ENCODE measurements around the gene METTL17.
"Not testable (repeated sequence)": the region's sequence is repeated elsewhere in the genome, so short reads cannot be mapped to it uniquely, and the experiment has no call there.

The METTL17 gene

DNA sequence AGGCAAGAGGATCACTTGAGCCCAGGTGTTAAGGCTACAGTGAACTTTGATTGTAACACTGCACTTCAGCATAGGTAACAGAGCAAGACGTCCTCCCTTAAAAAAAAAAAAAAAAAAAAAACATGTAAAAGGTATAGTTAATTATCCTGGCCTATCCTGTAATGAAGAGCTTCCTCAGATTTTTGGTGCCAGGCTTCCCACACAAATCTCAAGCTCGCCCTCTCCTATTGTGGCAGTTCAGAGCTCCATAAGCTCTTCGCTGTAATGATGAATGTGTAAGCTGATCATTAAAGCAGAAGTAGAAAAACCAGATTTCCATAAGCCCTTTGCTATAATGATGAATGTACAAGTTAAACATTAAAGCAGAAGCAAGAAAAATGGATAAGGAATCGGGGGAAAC is 7.3 kb downstream of the METTL17 start:
- no peak for DNase-seq

GRCh38 chr14:20997564-20997963 is 7.8 kb downstream of the METTL17 start:
- DNase-seq: no peak

DNA sequence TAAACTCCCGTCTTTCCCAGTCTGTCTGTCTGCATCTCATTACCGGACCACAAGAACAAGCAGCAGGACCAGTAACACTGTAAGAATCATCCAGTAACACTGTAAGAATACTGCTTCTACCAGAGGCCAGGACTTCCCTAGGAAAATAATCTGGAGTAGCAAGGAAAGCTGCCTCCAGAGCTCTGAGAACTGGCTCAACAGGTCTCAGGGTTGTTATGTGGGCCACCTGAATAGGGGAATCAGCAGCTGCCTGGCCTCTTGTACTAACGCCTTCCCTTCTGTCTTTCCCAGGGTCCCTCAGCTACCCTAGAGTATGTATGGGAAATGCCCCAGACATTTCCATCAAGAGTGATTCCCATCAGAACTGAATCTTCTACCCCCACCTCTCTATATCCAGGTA is 8.4 kb downstream of the METTL17 start:
- no peak for DNase-seq

DNA sequence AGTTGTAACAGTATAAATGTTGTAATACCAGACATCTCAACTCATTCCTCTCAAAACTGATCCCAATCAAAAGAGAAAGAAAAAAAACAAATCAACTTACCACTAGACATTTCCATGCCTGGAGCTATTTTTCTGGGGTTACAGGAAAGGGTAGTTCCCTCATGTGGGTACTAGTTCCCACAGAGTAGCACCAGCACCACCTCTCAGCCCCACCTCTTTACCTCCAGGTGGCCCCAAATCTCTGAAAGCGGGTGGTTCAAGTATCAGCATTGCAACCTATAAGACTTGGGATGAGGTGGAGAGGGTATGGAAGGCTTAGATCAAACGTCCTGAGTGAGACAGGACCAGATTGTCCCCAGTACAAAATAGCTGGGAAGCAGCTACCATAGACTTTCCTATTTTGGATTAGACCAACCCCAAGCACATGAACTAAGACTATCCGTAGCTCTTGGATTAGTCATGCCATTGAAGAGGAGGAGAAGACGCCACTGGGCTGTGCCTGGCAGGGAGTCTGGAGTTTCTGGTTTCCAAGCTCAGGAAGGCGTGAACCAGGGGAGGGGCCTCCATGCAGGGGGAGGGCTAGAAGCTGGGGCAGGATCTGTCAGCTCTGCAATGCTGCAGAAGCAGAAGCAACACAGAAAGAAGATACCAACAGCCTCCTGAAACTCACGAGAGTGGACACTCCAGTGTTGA is 9.0 kb downstream of the METTL17 start, which contains the start of gene SLC39A2:
TSS of gene SLC39A2 (plus strand) at position 620 of the 693 bp plus-strand sequence. CDS start 154 bp downstream, outside the sequence.
- no peak for DNase-seq

- DNase-seq: no peak
These were observed 9.8 kb downstream of the METTL17 start for GRCh38 chr14:20999591-20999990.

GRCh38 chr14:21001218-21001617 is 11.4 kb downstream of the METTL17 start:
- DNase-seq: no peak

DNA sequence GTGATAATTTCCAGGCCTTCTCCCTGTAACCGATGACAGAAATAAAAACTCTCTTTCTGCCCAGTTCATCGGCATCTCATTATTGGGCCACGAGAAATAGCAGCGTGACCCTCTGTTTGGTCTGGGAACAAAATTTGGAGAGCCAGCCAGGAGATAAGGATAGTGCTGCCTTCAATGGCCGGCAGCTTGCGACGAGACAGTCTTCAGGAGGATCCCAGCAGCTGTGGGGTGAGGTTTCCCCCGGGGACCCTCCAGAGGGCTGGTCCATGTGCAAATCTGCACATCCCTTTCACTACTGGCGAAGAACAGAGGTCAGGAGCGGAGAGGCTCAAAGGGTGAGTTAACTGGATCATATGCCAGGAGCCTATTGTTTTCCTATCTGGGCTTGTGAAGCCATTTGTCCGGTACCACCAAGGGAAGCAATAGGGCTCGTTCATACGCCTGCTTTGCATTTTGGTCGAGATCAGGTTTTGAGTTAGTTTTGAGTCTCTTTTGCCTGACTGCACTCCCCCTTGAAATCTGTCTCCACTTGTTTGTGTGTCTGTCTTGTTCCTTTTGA is 14.1 kb downstream of the METTL17 start:
- DNase-seq: no peak

- DNase-seq: not testable (repeated sequence)
These were observed 19.9 kb downstream of the METTL17 start for GRCh38 chr14:21009721-21010120.

- no peak for DNase-seq
These were observed 21.4 kb downstream of the METTL17 start for GRCh38 chr14:21011136-21011535.

DNA sequence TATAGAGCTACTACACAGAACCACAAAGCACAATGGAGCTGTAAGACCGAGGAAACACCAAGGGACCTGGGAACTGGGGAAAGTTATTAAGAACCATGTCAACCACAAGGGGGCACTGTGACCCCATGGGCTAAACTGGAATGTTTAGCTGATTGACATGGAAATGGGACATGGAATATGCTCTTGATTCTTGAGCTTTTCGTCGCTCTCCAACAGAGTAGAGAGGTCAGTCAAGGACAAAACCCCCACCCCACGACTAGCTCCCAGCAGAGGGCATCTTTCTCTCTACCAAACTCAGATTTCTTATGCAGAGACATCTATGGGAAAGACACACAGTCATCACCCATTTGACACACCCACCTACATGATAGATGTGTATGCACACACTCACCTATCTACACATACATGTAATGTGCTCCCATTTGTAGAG is 25.0 kb downstream of the METTL17 start:
- DNase-seq: peak; percentile 89 to 91

- DNase-seq: no peak
These were observed 25.5 kb downstream of the METTL17 start for GRCh38 chr14:21015312-21015711.

- no peak for DNase-seq
These were observed 26.8 kb downstream of the METTL17 start for GRCh38 chr14:21016413-21017190.

- no peak for DNase-seq
These were observed 27.9 kb downstream of the METTL17 start for GRCh38 chr14:21017528-21018245.

DNA sequence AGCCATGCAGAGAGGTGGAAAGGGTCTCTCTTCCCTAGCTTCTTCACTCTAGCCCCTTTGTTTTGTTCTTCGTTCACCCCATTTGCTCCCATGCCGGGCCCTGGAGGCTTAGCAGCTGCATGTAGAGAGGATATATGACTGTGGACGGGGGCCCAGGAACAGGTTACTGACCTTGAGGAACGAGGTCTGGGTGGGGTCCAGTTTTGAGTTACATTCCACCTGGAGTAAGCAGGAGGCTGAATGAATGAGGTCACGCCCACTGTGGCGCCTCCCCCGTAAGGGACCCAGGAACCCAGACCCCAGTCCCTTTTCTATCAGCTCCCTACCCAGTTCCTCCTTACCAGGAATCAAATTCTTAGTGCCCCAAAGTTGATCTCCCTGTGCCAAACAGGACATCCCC is 28.5 kb downstream of the METTL17 start:
- DNase-seq: no peak

- DNase-seq: no peak
These were observed 29.0 kb downstream of the METTL17 start for GRCh38 chr14:21018781-21019180.

GRCh38 chr14:21019366-21019765 is 29.6 kb downstream of the METTL17 start:
- DNase-seq: no peak

- DNase-seq: no peak
These were observed 31.3 kb downstream of the METTL17 start for GRCh38 chr14:21020977-21021545.

GRCh38 chr14:21022686-21023085 is 32.9 kb downstream of the METTL17 start:
- no peak for DNase-seq

GRCh38 chr14:21023174-21023573 is 33.4 kb downstream of the METTL17 start:
- no peak for DNase-seq

- DNase-seq: no peak
These were observed 34.2 kb downstream of the METTL17 start for GRCh38 chr14:21023817-21024584.

- peak in 1 of 2 experiments; percentile 11 for DNase-seq
These were observed 35.0 kb downstream of the METTL17 start, which contains the start of gene NDRG2 for GRCh38 chr14:21024585-21025370. Gene NDRG2, minus strand, starts transcription at chr14:21025061. Its CDS starts 1,746 bp downstream, at chr14:21023315.

All from SHP77 (cell line).